OCI-LY7 (cell line): Measurements from ENCODE around the gene WNK2.

Experiments used
- CTCF ChIP-seq: fragments of 200-600 bp; sonication (generic); conservative IDR thresholded peaks from 2 replicates; pipeline ENCODE4 v1.5.1; 2014; ENCODE audit warnings: mild to moderate bottlenecking, antibody characterized with exemption, low read length, moderate library complexity, mixed read lengths
- EZH2phosphoT487 ChIP-seq: fragments of 200-600 bp; sonication (generic); IDR thresholded peaks from 2 replicates; pipeline ENCODE4 v1.6.1; 2018; ENCODE audit warnings: low read depth, borderline replicate concordance, mild to moderate bottlenecking, mixed run types, antibody characterized with exemption, low read length, moderate library complexity, mixed read lengths

- TF ChIP-seq CTCF (no peak), EZH2phosphoT487 (no peak)
Measured at GRCh38 chr9:93238953-93239925, 55.3 kb downstream of the WNK2 start.
